Keratinocyte (primary cell): ENCODE data around the gene PTX3. TPM values are rescaled to one million over a fixed set of nuclear protein-coding genes. Genes with fewer than 3 reads are reported as not detected.
A peak's percentile ranks its signal among the peaks of the same experiment; 100 is the strongest.

Experiments
- DNase-seq: peaks from one replicate; pipeline ENCODE4 v3.0.0-alpha.2; 2011; ENCODE audit warnings: low read depth, missing footprints, low spot score
- FAIRE-seq: peaks from 2 replicates; lab custom pipeline; 2011; peaks lifted over from hg19 to GRCh38; lab: Jason Lieb, UNC
- H2AFZ ChIP-seq: 2 replicates; pipeline ENCODE4 v1.6.0; 2012; ENCODE audit warnings: low read length, control low read depth, inconsistent platforms; ENCODE audit not compliant: control insufficient read depth
- H3K27ac ChIP-seq: 2 replicates; pipeline ENCODE4 v1.5.1; 2011; ENCODE audit warnings: low read length; ENCODE audit not compliant: control insufficient read depth, insufficient read depth
- H3K27me3 ChIP-seq: 3 replicates; pipeline ENCODE4 v1.6.0; 2011; ENCODE audit warnings: low read length; ENCODE audit not compliant: control insufficient read depth, insufficient read depth; ENCODE audit errors: extremely low read depth
- H3K36me3 ChIP-seq, 2 experiments: 2 replicates in 1 of 2; 3 replicates in 1 of 2; pipeline ENCODE4 v1.5.1; 2011; ENCODE audit warnings: low read length in 2 of 2, mild to moderate bottlenecking in 1 of 2; ENCODE audit not compliant: control insufficient read depth in 2 of 2, insufficient read depth in 2 of 2; ENCODE audit errors: extremely low read depth in 1 of 2
- H3K4me1 ChIP-seq: 3 replicates; pipeline ENCODE4 v1.5.1; 2011; ENCODE audit warnings: low read length; ENCODE audit not compliant: control insufficient read depth, insufficient read depth; ENCODE audit errors: extremely low read depth
- H3K4me2 ChIP-seq: 3 replicates; pipeline ENCODE4 v1.6.0; 2011; ENCODE audit warnings: low read depth, low read length; ENCODE audit not compliant: control insufficient read depth, insufficient read depth; ENCODE audit errors: extremely low read depth
- H3K4me3 ChIP-seq, 3 experiments: fragments of 200-600 bp in 1 of 3; sonication (generic) in 1 of 3; 2 replicates in 2 of 3; 3 replicates in 1 of 3; pipeline ENCODE4 v1.5.1; 2011 to 2016; ENCODE audit warnings: low read length in 3 of 3, mild to moderate bottlenecking in 3 of 3, control low read depth in 2 of 3, inconsistent platforms in 1 of 3, low read depth in 1 of 3, mixed read lengths in 1 of 3, mixed run types in 1 of 3, moderate library complexity in 1 of 3; ENCODE audit not compliant: control insufficient read depth in 2 of 3, insufficient read depth in 2 of 3; ENCODE audit errors: extremely low read depth in 1 of 3
- H3K79me2 ChIP-seq: 2 replicates; pipeline ENCODE4 v1.6.0; 2012; ENCODE audit warnings: low read length; ENCODE audit not compliant: control insufficient read depth, insufficient read depth
- H3K9ac ChIP-seq: 3 replicates; pipeline ENCODE4 v1.6.0; 2011; ENCODE audit warnings: low read length; ENCODE audit not compliant: control insufficient read depth, insufficient read depth; ENCODE audit errors: extremely low read depth
- H3K9me1 ChIP-seq: 3 replicates; pipeline ENCODE4 v1.6.0; 2011; ENCODE audit warnings: low read length; ENCODE audit not compliant: control insufficient read depth, insufficient read depth; ENCODE audit errors: extremely low read depth
- H3K9me3 ChIP-seq: 2 replicates; pipeline ENCODE4 v1.5.1; 2012; ENCODE audit warnings: low read depth, low read length; ENCODE audit not compliant: control insufficient read depth
- H4K20me1 ChIP-seq: 3 replicates; pipeline ENCODE4 v1.6.0; 2011; ENCODE audit warnings: low read length; ENCODE audit not compliant: control insufficient read depth, insufficient read depth; ENCODE audit errors: extremely low read depth
- EZH2 ChIP-seq: IDR thresholded peaks from one replicate; pipeline ENCODE4 v1.6.1; 2012; ENCODE audit warnings: inconsistent platforms, mild to moderate bottlenecking, low read length, moderate library complexity
- dilution Hi-C: fragments of 300-500 bp; cut with MboI; formaldehyde crosslinking; loops from one replicate; pipeline ENCODE4 v1.7.0; 2020; ENCODE audit warnings: low sequenced_read_pairs; ENCODE audit not compliant: extremely low pct_ligation_motif_present
- polyA plus RNA-seq, 5 experiments: library from polyadenylated mRNA; depleted of rRNA in 3 of 5; stranded (reverse) in 3 of 5; stranded (forward) in 1 of 5; unstranded in 1 of 5; fragments of >200 nt; gene quantifications; 1 replicate in 1 of 5; 2 replicates in 3 of 5; 3 replicates in 1 of 5; pipeline versions ENCODE4 v1.2.1 to v1.2.3, GENCODE V29; 2011 to 2012; ENCODE audit warnings: missing spikeins in 2 of 5, low read depth in 1 of 5, low replicate concordance in 1 of 5
- TF ChIP-seq, protein P1 (sequence below), 3 experiments: IDR thresholded peaks in 1 of 3; conservative IDR thresholded peaks in 1 of 3; optimal IDR thresholded peaks in 1 of 3; 2 replicates in 2 of 3; 3 replicates in 1 of 3; pipeline versions ENCODE3 to v1.5.1; 2011; ENCODE audit warnings: low read length in 3 of 3, mild to moderate bottlenecking in 3 of 3, moderate library complexity in 2 of 3, control low read depth in 1 of 3, inconsistent platforms in 1 of 3; ENCODE audit not compliant: insufficient read depth in 2 of 3; ENCODE audit errors: extremely low read depth in 1 of 3

Gene PTX3
- polyA plus RNA-seq, 1 donor (not counting 4 experiments of a cell fraction or from before 2014, with no cell fraction given): 0.14 TPM

DNA sequence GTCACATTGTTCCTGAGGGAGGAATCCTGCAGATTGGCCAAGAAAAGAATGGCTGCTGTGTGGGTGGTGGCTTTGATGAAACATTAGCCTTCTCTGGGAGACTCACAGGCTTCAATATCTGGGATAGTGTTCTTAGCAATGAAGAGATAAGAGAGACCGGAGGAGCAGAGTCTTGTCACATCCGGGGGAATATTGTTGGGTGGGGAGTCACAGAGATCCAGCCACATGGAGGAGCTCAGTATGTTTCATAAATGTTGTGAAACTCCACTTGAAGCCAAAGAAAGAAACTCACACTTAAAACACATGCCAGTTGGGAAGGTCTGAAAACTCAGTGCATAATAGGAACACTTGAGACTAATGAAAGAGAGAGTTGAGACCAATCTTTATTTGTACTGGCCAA is 6.1 kb downstream of the PTX3 start:
- TF ChIP-seq, protein P1, sequence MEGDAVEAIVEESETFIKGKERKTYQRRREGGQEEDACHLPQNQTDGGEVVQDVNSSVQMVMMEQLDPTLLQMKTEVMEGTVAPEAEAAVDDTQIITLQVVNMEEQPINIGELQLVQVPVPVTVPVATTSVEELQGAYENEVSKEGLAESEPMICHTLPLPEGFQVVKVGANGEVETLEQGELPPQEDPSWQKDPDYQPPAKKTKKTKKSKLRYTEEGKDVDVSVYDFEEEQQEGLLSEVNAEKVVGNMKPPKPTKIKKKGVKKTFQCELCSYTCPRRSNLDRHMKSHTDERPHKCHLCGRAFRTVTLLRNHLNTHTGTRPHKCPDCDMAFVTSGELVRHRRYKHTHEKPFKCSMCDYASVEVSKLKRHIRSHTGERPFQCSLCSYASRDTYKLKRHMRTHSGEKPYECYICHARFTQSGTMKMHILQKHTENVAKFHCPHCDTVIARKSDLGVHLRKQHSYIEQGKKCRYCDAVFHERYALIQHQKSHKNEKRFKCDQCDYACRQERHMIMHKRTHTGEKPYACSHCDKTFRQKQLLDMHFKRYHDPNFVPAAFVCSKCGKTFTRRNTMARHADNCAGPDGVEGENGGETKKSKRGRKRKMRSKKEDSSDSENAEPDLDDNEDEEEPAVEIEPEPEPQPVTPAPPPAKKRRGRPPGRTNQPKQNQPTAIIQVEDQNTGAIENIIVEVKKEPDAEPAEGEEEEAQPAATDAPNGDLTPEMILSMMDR (optimal IDR thresholded peaks at IDR 0.05 in 1 of 3, IDR thresholded peaks at IDR 0.05 in 1 of 3, conservative IDR thresholded peaks at IDR 0.05 in 1 of 3; ENCODE audit: extremely low read depth in 1 of 3, insufficient read depth in 2 of 3, low read length in 3 of 3): no peak
- TF ChIP-seq EZH2: no peak
- no peak overlapping the region for H3K4me2 ChIP-seq
- no peak overlapping the region for H2AFZ ChIP-seq
- no peaks in the 10 kb centered on the region for H3K9me3 ChIP-seq
- no peak for FAIRE-seq
- DNase-seq: no peak
- no peak overlapping the region for H3K9ac ChIP-seq
- dilution Hi-C loops: no loop called here
- no peaks in the 10 kb centered on the region for H4K20me1 ChIP-seq
- H3K4me1 ChIP-seq: peaks cover 3% of the 10 kb centered on the region
- H3K9me1 ChIP-seq: no peaks in the 10 kb centered on the region
- H3K27ac ChIP-seq: no peak overlapping the region
- no peaks in the 10 kb centered on the region for H3K79me2 ChIP-seq
- no peaks in the 10 kb centered on the region for H3K36me3 ChIP-seq
- H3K27me3 ChIP-seq: peaks cover 8% of the 10 kb centered on the region
- H3K4me3 ChIP-seq: no peak overlapping the region

DNA sequence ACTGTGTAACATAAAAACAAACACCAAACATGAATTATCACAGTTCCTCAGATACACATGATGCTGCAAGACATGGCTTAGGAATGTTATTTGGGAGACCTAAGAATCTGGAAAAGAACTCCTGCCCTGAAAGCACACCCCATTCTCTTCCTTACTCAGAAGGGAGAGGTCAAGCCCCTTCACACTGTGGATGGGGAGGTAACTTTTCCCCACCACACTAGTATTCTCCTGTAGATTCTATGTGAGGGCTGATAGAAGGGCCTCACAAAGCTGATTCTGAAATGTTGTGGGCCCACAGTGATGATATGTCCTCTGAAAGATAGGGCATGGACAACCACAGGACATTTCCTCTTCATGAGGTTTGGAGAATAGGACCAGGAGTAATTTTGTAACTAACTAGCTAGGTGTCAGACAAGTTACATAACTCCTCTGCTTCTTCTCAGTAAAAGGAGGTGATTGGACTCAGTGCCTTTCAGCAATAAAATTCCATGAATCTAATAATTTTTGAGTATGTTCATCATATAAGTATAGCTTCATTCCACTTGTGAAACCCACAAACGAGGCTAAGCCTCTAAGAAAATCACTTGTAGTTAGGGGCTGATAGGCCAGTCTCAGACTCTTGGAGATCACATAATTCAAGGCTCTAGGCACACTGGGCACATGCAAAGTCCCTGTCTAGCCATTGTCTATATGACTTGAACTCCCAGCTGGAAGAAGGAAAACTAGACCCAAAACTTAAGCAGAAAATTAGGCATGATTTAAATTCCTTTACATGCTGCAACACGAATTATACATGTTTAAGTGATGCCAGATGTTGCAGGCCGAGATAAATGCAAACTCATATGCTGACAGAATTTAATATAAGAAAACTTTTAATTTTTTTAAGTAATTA is 7.5 kb downstream of the PTX3 start:
- Histone ChIP-seq H3K27ac (no peak overlapping the region), H3K4me3 (no peak overlapping the region), H2AFZ (no peak overlapping the region), H3K79me2 (no peaks in the 10 kb centered on the region), H3K9me1 (no peaks in the 10 kb centered on the region), H3K4me2 (no peak overlapping the region), H3K36me3 (no peaks in the 10 kb centered on the region), H3K4me1 (no peaks in the 10 kb centered on the region), H3K9me3 (no peaks in the 10 kb centered on the region), H4K20me1 (no peaks in the 10 kb centered on the region), H3K9ac (no peak overlapping the region), H3K27me3 (no peaks in the 10 kb centered on the region)
- DNase-seq: no peak
- peak; percentile 34 for FAIRE-seq
- TF ChIP-seq, protein P1 (optimal IDR thresholded peaks at IDR 0.05 in 1 of 3, IDR thresholded peaks at IDR 0.05 in 1 of 3, conservative IDR thresholded peaks at IDR 0.05 in 1 of 3; ENCODE audit: extremely low read depth in 1 of 3, insufficient read depth in 2 of 3, low read length in 3 of 3): no peak
- no peak for TF ChIP-seq EZH2
- dilution Hi-C loops: no loop called here
